GM12878 (cell line): ENCODE results near the gene ATXN3. TPM values are rescaled to one million over a fixed set of nuclear protein-coding genes. Genes with fewer than 3 reads are reported as not detected.

Source experiments
- ATAC-seq: fragments of 200-7000 bp; cut with Tn5 transposase; 3 replicates; pipeline ENCODE4 v1.9.1; 2020; ENCODE audit warnings: mild to moderate bottlenecking, moderate library complexity
- BruUV-seq: library from RNA; stranded (reverse); fragments of 400-500 nt; replicated peaks from 2 replicates; lab custom pipeline; 2021; lab: Mats Ljungman, UMichigan
- CTCF ChIA-PET: fragments of 300-600 bp; sonication (Branson Sonifier 250); formaldehyde crosslinking; extraction: SDS; loops from one replicate; lab custom pipeline; 2021; ENCODE audit warnings: inconsistent platforms; lab: Yijun Ruan, JAX
- POLR2A ChIA-PET: fragments of 350-600 bp; formaldehyde crosslinking; extraction: SDS; loops from one replicate; lab custom pipeline; 2021; ENCODE audit warnings: inconsistent platforms; lab: Charles Lee
- RAD21 ChIA-PET: fragments of 300-600 bp; sonication (Branson Sonifier 250); formaldehyde crosslinking; loops from one replicate; lab custom pipeline; 2023; ENCODE audit warnings: antibody characterized with exemption; ENCODE audit not compliant: unreplicated experiment; lab: Charles Lee
- SMC1A ChIA-PET: fragments of 300-600 bp; sonication (Branson Sonifier 250); formaldehyde crosslinking; loops from one replicate; lab custom pipeline; 2023; ENCODE audit not compliant: unreplicated experiment, uncharacterized antibody; lab: Charles Lee
- DNase-seq: peaks from one replicate; pipeline ENCODE4 v3.0.0-alpha.2; 2011; ENCODE audit warnings: low read depth, low spot score
- FAIRE-seq: peaks from 3 replicates; lab custom pipeline; 2011; peaks lifted over from hg19 to GRCh38; lab: Jason Lieb, UNC
- H2AFZ ChIP-seq: 2 replicates; pipeline ENCODE4 v1.6.0; 2011; ENCODE audit warnings: low read depth, low read length, control low read depth; ENCODE audit not compliant: control insufficient read depth
- H3K27ac ChIP-seq: 2 replicates; pipeline ENCODE4 v1.5.1; 2011; ENCODE audit warnings: control low read depth; ENCODE audit not compliant: control insufficient read depth, insufficient read depth
- H3K27me3 ChIP-seq, 2 experiments: replicated peaks in 1 of 2; 2 replicates each; pipeline versions ENCODE4 v1.6.0 to v1.6.1; 2011; ENCODE audit warnings: low read length in 1 of 2; ENCODE audit not compliant: control insufficient read depth in 2 of 2, insufficient read depth in 2 of 2
- H3K36me3 ChIP-seq, 2 experiments: 2 replicates each; pipeline ENCODE4 v1.5.1; 2011; ENCODE audit warnings: low read length in 1 of 2; ENCODE audit not compliant: control insufficient read depth in 2 of 2, insufficient read depth in 2 of 2
- H3K4me1 ChIP-seq: 2 replicates; pipeline ENCODE4 v1.6.1; 2011; ENCODE audit warnings: mild to moderate bottlenecking, low read length, moderate library complexity, mixed read lengths; ENCODE audit not compliant: control insufficient read depth, insufficient read depth
- H3K4me2 ChIP-seq: 2 replicates; pipeline ENCODE4 v1.6.0; 2011; ENCODE audit warnings: control low read depth; ENCODE audit not compliant: control insufficient read depth, insufficient read depth
- H3K4me3 ChIP-seq: fragments of 200-600 bp; sonication (generic); 2 replicates; pipeline ENCODE4 v1.5.1; 2016
- H3K79me2 ChIP-seq: 2 replicates; pipeline ENCODE4 v1.6.0; 2011; ENCODE audit warnings: low read length; ENCODE audit not compliant: control insufficient read depth, insufficient read depth
- H3K9ac ChIP-seq: 2 replicates; pipeline ENCODE4 v1.8.0; 2011; ENCODE audit warnings: low read length, control low read depth, mixed read lengths; ENCODE audit not compliant: control insufficient read depth, insufficient read depth
- H3K9me3 ChIP-seq: replicated peaks from 3 replicates; pipeline ENCODE4 v1.5.1; 2011; ENCODE audit warnings: mild to moderate bottlenecking, low read length; ENCODE audit not compliant: control insufficient read depth, insufficient read depth
- H4K20me1 ChIP-seq: 2 replicates; pipeline ENCODE4 v1.6.0; 2011; ENCODE audit not compliant: control insufficient read depth, insufficient read depth
- ASH2L ChIP-seq: fragments of 300-600, 200-600 bp; sonication (generic); IDR thresholded peaks from 2 replicates; pipeline ENCODE4 v1.6.1; 2017; ENCODE audit warnings: low read depth, mild to moderate bottlenecking, borderline replicate concordance
- CEBPZ ChIP-seq: fragments of 150-350 bp; IDR thresholded peaks from 2 replicates; pipeline ENCODE4 v1.6.1; 2016; ENCODE audit warnings: low read depth, low read length
- E2F4 ChIP-seq: IDR thresholded peaks from 2 replicates; pipeline ENCODE4 v1.6.1; 2012; ENCODE audit warnings: low read depth, low read length, improper control_type of control experiment
- E2F8 ChIP-seq: fragments of 450-650 bp; IDR thresholded peaks from 2 replicates; pipeline ENCODE4 v1.6.1; 2018; ENCODE audit warnings: mild to moderate bottlenecking, low read depth, moderate library complexity; ENCODE audit not compliant: partially characterized antibody
- FOXK2 ChIP-seq: fragments of 450-650 bp; IDR thresholded peaks from 2 replicates; pipeline ENCODE4 v1.6.1; 2017; ENCODE audit warnings: mild to moderate bottlenecking, moderate library complexity
- GABPA ChIP-seq: IDR thresholded peaks from 2 replicates; pipeline ENCODE4 v1.6.1; 2014; ENCODE audit warnings: antibody characterized with exemption, low read depth, mild to moderate bottlenecking, inconsistent platforms
- NRF1 ChIP-seq: conservative IDR thresholded peaks from 2 replicates; pipeline ENCODE4 v1.6.1; 2011; ENCODE audit warnings: mild to moderate bottlenecking, low read depth, low read length, improper control_type of control experiment
- REST ChIP-seq: IDR thresholded peaks from 2 replicates; pipeline ENCODE4 v1.6.1; 2012; ENCODE audit warnings: mild to moderate bottlenecking, low read depth, low read length
- SREBF1 ChIP-seq: IDR thresholded peaks from 2 replicates; pipeline ENCODE4 v1.6.1; 2012; ENCODE audit warnings: mild to moderate bottlenecking, low read length
- YY1 ChIP-seq: IDR thresholded peaks from 2 replicates; pipeline ENCODE4 v1.6.1; 2011; ENCODE audit warnings: low read depth, mild to moderate bottlenecking, low read length
- WGBS: methylation state at CpG from one replicate; pipeline ENCODE4 v1.1.6; 2016; ENCODE audit warnings: low lambda C conversion rate; ENCODE audit not compliant: insufficient replicate concordance, insufficient coverage; ENCODE audit errors: missing lambda C conversion rate; 5-methylcytosine and 5-hydroxymethylcytosine counted together
- in situ Hi-C: fragments of 300-500 bp; cut with MboI; formaldehyde crosslinking; loops from 9 replicates; pipeline ENCODE4 v1.14.3; 2018; ENCODE audit warnings: mixed read lengths
- intact Hi-C: fragments of 100-400 bp; cut with micrococcal nuclease; formaldehyde crosslinking; loops from one replicate; pipeline ENCODE4 v1.14.2; 2022; ENCODE audit not compliant: unreplicated experiment
- polyA plus RNA-seq, 11 experiments: library from polyadenylated mRNA; depleted of rRNA in 4 of 11; unstranded in 6 of 11; stranded (reverse) in 5 of 11; fragments of >200 nt; fragmentation: Nextera tagmentation in 4 of 11; fragmentation: Illumina TruSeq in 1 of 11; extraction: Ambion mirVana in 4 of 11; extraction: Trizol in 1 of 11; gene quantifications; 1 replicate in 1 of 11; 2 replicates in 10 of 11; pipeline versions ENCODE4 v1.2.1 to v1.2.3, GENCODE V29; 2011 to 2016; ENCODE audit warnings: inconsistent platforms in 2 of 11, missing spikeins in 2 of 11, low read depth in 1 of 11
- total RNA-seq, 4 experiments: library from RNA; depleted of rRNA in 3 of 4; stranded (reverse); fragments of >200 nt in 3 of 4; fragmentation: Illumina TruSeq in 1 of 4; extraction: Trizol in 1 of 4; gene quantifications; 2 replicates each; pipeline versions ENCODE4 v1.2.1 to v1.2.3, GENCODE V29; 2013 to 2021

The ATXN3 gene
- total and polyA plus RNA-seq, 10 of the 15 experiments (the other 5 are each of a cell fraction or from before 2014, with no cell fraction given), result 15.1 to 27.3 (median 19.2) TPM

- H3K4me2 ChIP-seq, result peak within 1 kb of the TSS; percentile 23
- TSS peak; percentile 68 for BruUV-seq
- intact Hi-C loops, result loop anchor here (5.0 kb wide), 1 partner anchor 430 kb away; no protein-coding TSS in a partner anchor
- no peaks in the 10 kb centered on the region for H4K20me1 ChIP-seq
- DNase-seq, result peak; percentile 45
- peak within 1 kb of the TSS; percentile 96 for H3K4me3 ChIP-seq
- peak; percentile 38 for FAIRE-seq
- H3K36me3 ChIP-seq, result peaks cover 0 to 7% of the 10 kb centered on the region in 2 experiments; a peak in 2 of 4 replicates
- no peaks in the 10 kb centered on the region for H3K27me3 ChIP-seq
- SMC1A ChIA-PET, result interaction anchor here (0.6 to 3.5 kb wide), 12 partner anchors 9 to 552 kb away, joined by 3 to 21 read pairs (median 4); partner anchors contain the start of gene ATXN3
- H2AFZ ChIP-seq, result peak within 1 kb of the TSS; percentile 97
- CTCF ChIA-PET, result interaction anchor here (0.5 to 10.8 kb wide), 8 partner anchors 13 to 472 kb away, joined by 3 to 143 read pairs (median 4); partner anchors contain the start of gene ATXN3
- RAD21 ChIA-PET, result interaction anchor here (0.7 to 6.0 kb wide), 13 partner anchors 13 to 561 kb away, joined by 3 to 28 read pairs (median 3); partner anchors contain the start of gene ATXN3
- peak within 1 kb of the TSS; percentile 95 for H3K27ac ChIP-seq
- peaks cover 6% of the 10 kb centered on the region; the same call in 1 of the 2 replicates for H3K4me1 ChIP-seq
- H3K79me2 ChIP-seq, result peaks cover 47% of the 10 kb centered on the region
- under 1% methylated on average over 52 of the region's 55 CpGs for WGBS
- peak; percentile 93 for ATAC-seq
- POLR2A ChIA-PET, result interaction anchor here (0.6 to 6.3 kb wide), 6 partner anchors 14 to 282 kb away, joined by 3 to 45 read pairs (median 4); partner anchors contain the start of gene ATXN3
- peak within 1 kb of the TSS; percentile 83 for H3K9ac ChIP-seq
- in situ Hi-C loops, result loop anchor here (10.0 kb wide), 1 partner anchor 673 kb away; the partner anchor contains the start of gene GOLGA5
- H3K9me3 ChIP-seq, result no peaks in the 10 kb centered on the region
- no peak for TF ChIP-seq GABPA
- peak; percentile 99 for TF ChIP-seq YY1
- peak; percentile 55; the same call in 1 of the 2 replicates for TF ChIP-seq ASH2L
- TF ChIP-seq E2F8, result peak; percentile 81
- no peak for TF ChIP-seq CEBPZ
- 0 out of 2 replicates have a peak, but pooled peaks have one; percentile 49 for TF ChIP-seq REST
- 0 out of 2 replicates have a peak, but pooled peaks have one; percentile 39 for TF ChIP-seq E2F4
- peak; percentile 98 for TF ChIP-seq SREBF1
- TF ChIP-seq NRF1, result no peak
- TF ChIP-seq FOXK2, result peak; percentile 99
Measured at GRCh38 chr14:92121670-92122350, 15.4 kb upstream of the ATXN3 start, which contains the start of the genes CPSF2 and NDUFB1. Gene CPSF2 (plus strand): TSS chr14:92121969. CDS start chr14:92130985, 9,016 bp downstream. Gene NDUFB1 (minus strand): TSS chr14:92121706. CDS start chr14:92117637, 4,069 bp downstream.
